GM18505 (cell line): Measurements from ENCODE around the gene LRRC74B.
"Not testable (repeated sequence)": the region's sequence is repeated elsewhere in the genome, so short reads cannot be mapped to it uniquely, and the experiment has no call there.

Experiments
- ATAC-seq: cut with Tn5 transposase; IDR thresholded peaks from one replicate; pipeline ENCODE4 v1.9.1; 2021; ENCODE audit not compliant: unreplicated experiment
- POLR2A ChIP-seq: IDR thresholded peaks from 4 replicates; pipeline ENCODE4 v1.6.1; 2011; ENCODE audit warnings: borderline replicate concordance; ENCODE audit not compliant: insufficient read depth, insufficient read length; ENCODE audit errors: extremely low read depth

Gene LRRC74B

GRCh38 chr22:21080435-21081137 lies 34.8 kb downstream of the LRRC74B start:
- ATAC-seq: no peak
- TF ChIP-seq POLR2A: no peak

- no peak for TF ChIP-seq POLR2A
- no peak for ATAC-seq
Observed at GRCh38 chr22:21082248-21082647, 36.5 kb downstream of the LRRC74B start.

- TF ChIP-seq POLR2A: no peak
- no peak for ATAC-seq
Observed at GRCh38 chr22:21087119-21087518, 41.4 kb downstream of the LRRC74B start.

GRCh38 chr22:21087926-21088325 lies 42.2 kb downstream of the LRRC74B start:
- ATAC-seq: not testable (repeated sequence)

- ATAC-seq: not testable (repeated sequence)
Observed at GRCh38 chr22:21091220-21091619, 45.5 kb downstream of the LRRC74B start.

- no peak for ATAC-seq
- no peak for TF ChIP-seq POLR2A
Observed at GRCh38 chr22:21092797-21093554, 47.2 kb downstream of the LRRC74B start.

GRCh38 chr22:21093555-21094137 lies 47.9 kb downstream of the LRRC74B start:
- not testable (repeated sequence) for ATAC-seq

GRCh38 chr22:21094911-21095772 lies 49.4 kb downstream of the LRRC74B start:
- ATAC-seq: no peak
- TF ChIP-seq POLR2A: no peak

GRCh38 chr22:21095773-21096107 lies 50.0 kb downstream of the LRRC74B start:
- no peak for TF ChIP-seq POLR2A
- no peak for ATAC-seq

- ATAC-seq: not testable (repeated sequence)
Observed at GRCh38 chr22:21096878-21097277, 51.1 kb downstream of the LRRC74B start.

GRCh38 chr22:21098099-21098671 lies 52.4 kb downstream of the LRRC74B start:
- TF ChIP-seq POLR2A: no peak
- ATAC-seq: no peak

- no peak for TF ChIP-seq POLR2A
- no peak for ATAC-seq
Observed at GRCh38 chr22:21099578-21099977, 53.8 kb downstream of the LRRC74B start.
